ENCODE data around the gene NFIA.

The NFIA gene

DNA sequence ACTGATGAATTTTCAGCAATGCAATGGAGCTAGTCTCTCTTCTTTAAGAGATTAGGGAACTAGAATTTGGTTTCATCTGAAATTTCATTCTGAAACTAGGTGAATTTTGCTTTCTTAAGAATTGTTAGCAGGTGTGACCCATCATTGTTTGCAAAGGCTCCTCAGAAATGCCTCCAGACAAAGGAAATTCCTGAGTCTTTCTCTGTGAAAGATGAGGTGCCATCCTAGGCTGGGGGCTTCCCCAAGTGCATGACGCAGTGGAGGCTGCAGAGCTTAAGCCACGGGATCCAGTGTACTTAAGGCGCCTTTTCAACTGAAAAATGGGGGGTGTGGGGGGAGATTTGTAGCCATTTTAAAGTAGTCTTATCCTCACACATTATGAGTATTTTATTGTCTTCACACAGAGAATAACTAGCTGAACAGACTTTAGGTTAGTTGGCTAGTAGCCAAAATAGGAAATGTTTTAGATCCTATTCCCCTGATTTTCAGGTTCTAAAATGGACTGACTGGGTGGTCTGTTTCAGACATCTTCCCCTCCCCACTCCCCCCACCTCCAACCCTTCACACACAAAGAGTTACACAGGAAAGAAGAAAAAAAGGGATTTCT is 202.0 kb downstream of the NFIA start:
- FAIRE-seq, result no peak

DNA sequence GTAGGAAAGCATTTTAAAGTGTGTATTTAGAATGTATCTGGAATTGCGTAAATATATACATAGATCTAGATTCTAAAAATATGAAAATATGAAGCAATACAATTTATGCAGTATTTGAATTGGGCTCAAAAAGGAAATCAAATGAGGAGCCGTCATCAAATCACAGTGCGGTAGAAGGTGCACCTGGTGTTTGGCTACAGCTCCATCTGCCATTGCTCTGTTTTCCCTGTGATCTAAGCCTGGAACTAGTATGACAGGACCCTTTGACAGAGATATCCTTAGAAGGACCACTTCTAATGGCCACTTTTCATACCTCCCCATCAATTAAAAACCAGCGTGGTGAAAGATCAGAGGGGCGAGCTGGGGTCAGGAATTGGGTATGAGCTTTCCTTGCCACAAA is 202.6 kb downstream of the NFIA start:
- FAIRE-seq, result no peak

DNA sequence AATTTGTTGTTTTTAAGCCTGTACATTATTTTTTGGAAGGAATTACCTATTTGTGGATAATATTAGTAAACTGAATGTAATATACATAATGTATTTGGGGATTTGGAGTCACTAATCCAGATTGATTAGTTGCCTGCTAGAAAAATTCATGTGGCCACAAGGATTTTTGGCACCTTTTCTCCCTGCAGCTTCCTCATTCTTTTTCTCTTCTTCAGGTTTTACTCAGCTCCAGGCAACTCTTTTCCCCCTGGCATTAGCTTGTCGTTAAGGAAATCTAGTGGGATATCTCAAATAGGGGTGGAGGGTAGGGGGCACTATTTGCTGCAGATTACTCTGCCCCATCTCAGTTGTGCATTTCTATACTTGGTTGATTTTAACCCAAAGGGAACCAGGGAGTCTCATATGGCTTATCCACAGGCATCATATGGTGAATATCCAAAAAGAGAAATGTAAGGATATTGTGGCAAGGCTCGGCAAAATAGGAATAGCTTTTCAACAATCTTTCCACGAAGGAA is 203.1 kb downstream of the NFIA start:
- no peak for FAIRE-seq

DNA sequence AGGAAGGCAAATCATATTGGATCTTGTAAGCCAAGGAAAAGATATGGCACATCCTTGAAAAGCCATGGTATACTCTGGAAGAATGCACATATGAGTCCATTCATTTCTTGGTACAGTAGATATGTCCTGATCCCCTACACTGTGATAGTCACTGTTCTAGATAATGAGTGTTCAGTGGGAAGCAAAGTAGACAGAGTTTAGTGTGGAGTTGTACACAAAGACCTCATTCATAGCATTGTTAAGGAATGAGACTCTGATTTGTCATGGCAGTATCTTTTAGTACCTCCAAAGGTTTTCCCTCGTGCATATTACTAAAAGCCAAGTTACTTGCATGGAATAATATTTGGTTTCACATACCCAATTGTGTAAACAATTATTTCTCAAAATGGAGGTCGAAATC is 204.7 kb downstream of the NFIA start:
- no peak for FAIRE-seq

DNA sequence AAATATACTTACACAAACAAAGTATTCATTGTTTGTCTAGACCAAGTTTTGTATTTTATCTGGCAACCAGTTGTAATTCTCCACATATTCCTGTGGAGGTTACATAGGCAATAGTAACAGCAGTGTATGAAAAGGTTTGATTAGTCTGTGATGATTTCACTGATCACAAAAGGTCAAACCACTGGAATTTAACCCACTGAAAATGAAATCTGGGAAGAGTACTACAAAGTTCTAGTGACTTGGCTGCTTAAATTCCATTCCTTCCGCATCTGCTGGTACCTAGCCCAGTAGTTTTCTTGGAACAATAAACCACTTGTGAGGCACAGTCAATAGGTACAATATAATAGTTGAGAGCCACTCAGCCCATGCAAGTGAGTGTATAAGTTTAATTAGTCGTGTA is 205.4 kb downstream of the NFIA start:
- no peak for FAIRE-seq

DNA sequence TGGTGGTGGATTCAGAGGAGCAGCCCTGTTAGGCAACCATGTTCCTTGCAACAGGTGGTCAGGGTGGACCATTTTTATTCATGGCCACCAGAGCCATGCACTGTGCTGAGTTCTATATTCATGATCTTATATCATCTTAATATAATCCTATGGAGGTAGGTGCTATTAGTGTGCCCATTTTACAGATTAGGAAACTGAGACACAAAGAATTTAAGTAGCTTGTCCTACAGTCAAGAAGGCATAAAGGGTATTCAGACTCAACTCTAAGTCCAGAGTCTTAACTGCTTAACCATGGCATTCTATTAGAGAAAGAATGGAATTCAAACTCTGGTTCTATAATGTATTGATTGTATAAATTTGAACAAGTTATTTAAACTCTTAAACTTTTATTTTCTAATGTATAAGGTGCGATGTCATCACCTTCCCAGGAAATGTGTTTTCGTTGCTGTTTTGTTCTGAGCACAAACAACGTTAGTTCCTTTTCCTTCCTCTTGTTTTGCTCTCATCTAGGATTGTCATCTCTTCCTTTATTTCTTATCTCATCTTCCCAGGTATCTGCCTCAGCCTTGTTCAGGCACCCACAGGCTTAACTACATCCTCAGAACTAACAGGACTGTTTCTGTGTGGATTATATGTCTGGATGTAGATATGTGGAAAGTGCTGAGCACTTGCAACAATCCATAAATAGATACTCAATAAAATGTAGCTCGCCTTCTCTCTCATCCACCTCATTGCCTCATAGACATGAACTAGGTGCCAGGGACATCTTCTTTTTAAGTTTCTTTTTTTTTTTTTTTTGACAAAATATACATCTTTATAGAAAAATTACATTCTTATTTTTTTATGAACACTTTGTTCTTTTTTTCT is 207.1 kb downstream of the NFIA start:
- FAIRE-seq, result no peak

DNA sequence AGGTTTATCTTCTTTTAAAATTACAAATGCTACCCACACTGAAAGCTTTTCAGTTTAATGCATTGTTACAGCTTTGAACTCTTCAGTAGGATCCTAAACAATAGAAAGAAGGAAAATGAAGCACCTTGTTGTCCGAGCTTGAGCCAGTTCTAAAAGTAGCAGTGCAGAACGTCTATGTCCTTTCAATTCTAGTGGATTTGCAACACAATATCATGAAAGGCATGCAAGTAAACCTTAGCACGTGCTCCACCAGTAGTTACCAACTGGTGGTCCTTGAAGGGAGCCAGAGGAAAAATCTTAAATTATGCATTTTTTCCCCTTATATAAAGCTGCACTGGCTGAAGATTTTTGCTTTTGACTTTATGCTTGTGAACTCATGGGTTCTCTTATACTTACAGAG is 208.2 kb downstream of the NFIA start:
- FAIRE-seq, result no peak

DNA sequence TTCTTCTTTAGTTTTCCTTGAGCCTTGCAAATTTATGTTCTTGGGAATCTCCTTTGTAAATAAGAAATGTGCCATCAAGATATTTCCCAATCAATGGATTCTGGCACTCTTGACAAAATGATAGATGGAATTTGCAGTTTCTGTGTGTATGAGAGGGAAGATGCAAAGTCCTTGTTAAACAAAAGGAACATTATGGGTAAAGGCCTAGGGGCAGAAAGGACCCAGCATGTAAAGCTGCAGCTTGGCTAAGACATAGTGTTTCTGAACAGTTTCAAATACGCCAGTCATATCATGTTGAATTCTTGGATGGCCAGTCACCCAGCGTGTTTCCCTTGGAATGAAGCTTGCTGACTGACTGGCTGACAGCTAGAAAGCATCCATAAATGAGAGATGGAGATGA is 210.8 kb downstream of the NFIA start:
- FAIRE-seq, result no peak

DNA sequence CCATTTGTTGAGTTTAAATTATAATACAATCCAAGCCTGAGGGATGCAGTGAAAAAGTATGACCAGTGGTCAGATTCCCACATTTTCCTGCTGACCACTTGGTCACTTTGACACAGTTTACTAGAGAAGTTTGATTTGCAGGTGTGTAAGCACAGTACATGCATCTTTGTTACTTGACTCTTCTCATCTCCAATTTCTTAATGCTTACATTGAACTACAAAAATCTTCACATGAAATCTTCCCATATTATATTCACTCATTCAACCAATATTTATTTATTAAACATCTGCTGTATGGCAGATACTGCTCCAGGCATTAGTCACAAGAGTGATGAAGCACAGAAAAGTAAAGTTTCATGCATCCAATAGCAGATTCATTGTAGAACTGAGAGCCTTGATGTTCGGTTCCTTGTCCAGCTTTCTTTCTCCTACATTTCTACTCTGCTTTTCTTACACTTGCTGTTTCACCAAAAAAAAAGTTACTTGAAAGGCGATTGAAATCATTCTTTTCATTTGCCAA is 211.7 kb downstream of the NFIA start:
- no peak for FAIRE-seq

DNA sequence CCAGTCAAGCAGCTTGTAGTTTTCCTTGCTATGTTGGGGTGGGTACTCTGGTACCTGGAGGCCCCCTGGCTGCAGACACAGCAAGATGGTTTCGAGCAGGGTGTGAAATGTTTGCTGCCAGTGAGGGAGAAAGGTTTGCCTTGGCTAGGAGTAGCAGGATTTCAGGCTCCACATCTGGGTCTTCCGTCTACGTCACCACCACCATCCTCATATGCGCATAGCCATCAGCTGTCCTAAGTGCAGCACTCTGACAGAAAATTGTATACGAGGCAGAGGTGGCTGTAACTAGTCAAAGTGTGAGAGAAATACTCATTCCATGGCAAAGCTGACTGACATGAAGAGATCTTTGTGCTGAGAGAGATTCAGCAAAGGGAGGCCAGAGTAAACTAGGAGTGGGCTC is 212.6 kb downstream of the NFIA start:
- FAIRE-seq, result no peak

DNA sequence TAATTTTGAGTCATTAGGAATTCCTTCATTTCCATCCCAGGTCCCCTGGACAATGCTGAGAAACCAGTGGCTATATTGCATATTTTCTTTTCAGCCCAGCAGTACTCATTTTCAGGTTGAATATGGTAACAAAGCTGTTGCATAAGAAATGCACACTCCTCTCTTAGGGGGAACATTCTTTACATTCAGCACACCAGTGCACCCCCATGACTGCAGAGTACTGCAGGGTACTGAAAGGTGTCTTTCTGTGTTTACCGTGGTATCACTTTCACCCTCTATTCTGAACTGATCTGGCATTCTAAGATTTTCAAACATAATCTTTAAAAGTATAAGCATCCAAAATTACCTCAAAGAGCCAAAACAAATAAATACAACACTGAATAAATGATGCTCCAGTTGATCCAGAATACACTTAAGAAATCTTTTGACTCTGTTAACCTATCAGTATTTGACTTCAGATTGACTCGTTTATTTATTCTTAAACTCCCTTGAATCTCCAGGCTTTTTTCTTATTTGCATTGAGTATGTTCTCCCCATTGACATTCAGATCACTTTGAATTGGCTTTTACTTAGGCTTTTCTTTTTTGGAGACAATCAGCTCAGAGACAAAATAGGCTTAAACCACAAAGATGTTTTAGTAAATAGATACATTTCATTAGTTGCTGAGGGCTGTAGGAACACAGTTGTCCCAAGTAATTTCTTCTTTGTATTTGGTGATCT is 213.6 kb downstream of the NFIA start:
- no peak for FAIRE-seq

DNA sequence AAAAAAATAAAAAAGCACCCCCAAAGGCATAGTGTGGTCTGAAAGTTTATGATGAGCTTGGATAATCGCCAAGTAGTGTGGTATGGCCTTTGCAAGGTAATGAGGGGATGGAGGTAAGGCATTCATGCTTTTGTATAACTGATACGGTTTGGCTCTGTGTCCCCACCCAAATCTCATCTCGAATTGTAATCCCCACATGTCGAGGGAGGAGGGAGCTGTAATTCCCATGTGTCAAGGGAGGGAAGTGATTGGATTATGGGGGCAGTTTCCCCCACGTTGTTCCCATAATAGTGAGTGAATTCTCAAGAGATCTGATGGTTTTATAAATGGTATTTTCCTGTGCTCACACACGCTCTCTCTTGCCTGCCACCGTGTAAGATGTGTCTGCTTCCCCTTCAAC is 215.5 kb downstream of the NFIA start:
- FAIRE-seq, result no peak

DNA sequence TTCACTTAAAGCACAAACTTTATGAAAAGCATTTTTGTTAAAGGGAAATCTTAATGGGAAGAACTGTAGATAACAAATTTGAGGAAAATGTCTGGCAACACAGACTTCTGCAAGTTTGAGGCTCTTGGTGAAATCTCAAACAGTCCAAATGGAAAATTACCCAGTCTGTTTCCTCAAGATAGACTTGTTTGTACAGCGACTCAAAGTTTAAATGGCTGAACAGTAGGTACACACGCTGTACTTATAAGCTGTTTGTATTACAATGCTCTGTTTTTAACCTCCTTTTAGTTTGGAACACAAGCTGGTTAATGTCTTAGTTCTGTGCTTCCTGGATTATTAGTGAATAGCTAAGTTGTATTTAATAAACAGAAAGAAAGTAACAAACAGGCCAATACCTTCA is 217.1 kb downstream of the NFIA start:
- no peak for FAIRE-seq

DNA sequence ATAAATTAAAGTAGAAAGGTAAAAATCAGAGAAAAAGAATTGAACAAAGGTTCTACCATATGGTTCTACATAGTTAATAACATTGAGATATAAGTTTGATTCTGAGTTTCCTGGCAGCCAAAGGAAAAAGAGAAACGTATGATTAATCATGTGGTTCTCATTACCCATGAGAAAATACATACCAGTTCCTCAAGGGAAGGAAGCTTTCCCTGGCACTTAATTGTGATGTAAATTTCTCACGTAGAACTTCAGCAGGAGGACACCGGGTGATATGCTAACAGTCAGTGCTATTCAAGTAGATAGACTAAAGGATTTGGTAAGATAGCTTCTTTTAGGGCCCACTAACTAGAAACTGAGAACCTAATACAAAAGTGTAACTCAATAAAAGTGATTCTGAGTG is 218.5 kb downstream of the NFIA start:
- FAIRE-seq, result no peak

DNA sequence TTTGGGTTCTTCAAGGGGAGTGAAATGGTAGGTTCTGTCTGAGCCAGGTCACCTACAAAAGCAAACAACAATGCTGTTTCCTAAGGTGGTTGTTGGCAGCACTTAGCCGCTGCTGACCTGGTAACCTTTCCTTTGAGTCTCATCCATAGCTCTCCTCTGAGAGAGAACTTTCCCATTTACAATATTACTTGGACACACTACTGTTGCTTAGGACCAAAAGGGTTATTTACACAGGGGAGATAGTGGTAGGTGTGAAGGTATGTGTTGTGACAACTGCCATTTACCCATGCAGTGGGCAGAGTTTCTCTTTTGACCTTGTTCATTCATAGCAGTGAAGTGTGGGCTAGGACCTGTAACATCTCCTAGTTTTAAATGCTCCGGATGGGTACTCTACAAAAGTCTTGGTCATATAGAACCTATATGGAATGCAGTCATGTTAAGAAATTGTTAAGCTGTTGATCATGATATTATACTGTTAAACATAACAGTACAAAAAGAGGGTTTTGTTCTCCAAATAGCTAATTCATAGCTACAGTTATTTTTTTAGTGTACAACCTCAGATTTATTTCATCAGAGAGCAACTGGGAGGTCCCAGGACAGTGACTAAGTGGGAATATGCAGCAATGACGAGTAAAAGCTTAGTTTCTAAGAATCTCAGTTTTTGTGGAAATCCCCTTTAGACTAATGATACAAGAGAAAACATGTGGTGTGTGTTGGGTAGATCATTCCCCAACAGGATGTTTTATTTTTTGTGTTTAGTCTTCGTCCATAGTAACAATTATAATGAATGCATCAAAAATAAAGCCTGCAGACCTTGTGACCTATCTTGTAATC is 219.7 kb downstream of the NFIA start:
- no peak for FAIRE-seq

DNA sequence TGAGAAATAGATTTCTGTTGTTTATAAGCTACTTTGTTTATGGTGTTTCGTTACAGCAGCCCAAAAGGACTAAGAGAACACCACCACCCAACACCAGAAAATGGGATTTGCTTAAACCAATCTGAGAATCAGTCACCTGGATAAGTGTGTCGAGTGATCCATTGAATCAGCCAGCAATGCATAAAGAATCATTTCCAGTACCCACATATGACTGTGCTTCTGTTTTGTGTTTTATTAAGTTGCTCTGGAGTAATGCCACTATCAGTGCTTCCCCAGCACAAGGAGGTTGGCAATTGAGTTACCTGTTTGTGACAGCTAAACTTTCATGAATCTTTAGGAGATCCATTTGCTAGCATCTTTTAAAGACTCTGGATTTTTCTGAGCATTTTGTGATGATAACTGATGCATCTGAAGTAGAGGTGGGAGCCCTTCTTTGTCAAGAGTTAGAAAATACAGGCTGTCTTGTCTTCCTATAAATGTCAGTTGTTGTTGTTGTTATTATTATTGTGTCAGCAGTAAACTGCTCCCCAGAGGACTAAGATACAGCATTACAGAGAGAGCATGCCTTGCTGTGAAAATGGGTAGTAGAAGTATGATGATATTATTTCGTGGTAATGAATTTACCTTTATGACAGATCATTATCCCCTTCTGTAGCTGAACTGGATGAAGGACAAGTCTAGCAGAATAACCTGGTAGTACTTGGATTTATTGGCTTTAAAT is 225.2 kb downstream of the NFIA start:
- no peak for FAIRE-seq

DNA sequence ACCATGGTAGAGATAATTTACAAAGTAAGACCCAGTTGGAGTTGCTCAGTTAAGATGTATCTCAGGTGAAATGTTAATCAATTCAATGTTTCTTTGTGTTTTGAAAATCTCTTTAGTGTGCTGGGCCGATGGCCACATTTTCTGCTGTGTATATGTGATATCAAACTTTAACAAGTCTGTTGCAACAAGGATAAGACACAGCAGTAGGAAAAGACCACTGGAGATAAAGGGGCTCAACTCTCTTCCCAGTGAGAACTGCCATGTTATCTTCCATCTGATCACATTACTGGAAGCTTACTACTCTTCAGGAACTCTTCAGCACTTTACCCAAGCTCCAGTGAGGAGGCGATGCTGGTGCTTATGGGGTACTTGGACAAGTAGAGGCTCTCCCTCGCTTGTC is 227.7 kb downstream of the NFIA start:
- no peak for FAIRE-seq

DNA sequence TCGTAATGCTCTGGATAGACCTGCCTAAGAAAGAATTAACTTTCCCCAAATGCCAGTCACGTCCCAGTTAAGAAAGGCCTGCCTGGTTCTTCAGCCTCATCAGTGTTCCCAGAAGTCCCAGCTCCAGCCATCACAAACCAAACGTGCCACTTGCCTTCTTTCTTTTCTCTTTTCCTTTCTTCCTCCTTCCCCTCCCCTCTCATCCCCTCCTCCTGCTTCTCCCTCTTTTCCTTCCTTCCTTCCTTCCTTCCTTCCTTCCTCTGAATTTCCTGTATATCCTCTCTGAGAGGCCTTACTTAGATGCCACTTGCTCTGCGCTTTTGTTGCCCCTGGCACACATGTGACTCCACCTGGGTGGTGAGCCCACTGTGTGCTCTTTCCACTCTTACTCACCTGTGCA is 228.2 kb downstream of the NFIA start:
- FAIRE-seq, result no peak

DNA sequence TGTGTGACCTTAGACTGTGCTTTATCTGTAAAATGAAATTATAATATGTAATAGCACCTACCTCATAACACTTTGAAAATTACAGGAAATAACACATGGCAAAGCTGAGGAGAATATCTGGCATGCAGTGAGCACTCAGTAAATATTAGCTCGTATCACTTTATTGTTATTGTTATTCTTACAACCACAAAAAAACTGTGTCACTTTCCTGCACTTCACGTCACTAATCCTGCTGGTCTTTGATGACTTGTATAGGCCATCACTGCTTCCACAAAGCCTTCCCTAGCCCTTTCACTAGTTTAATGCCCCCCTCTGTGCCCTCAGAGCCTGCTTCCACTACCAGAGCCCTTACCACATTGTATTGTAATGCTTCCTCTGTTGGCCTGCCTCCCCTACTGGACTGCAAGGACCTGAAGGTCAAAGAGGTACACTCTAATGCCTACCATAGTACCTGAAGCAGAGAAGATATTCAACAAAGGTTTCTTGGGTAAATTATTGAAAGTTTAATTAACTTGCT is 231.6 kb downstream of the NFIA start:
- FAIRE-seq, result no peak

DNA sequence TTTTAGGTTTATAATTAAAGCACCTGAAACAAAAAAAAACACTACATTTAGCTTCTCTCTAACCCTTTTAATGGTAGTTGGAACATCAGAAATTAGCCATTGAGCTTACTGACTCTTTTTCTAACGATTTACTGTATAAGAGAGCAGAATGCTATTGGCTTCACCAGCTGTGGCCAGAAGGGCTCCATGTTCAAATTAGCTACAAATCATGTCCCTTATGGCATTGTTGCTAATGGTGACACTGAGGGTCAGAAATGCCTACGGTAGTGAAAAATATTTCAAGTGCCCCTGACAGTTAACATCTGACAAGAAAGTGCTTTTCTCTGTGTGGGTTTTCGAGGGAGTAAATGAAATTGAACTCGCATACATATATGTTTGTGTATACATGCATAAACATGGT is 232.7 kb downstream of the NFIA start:
- FAIRE-seq, result no peak

DNA sequence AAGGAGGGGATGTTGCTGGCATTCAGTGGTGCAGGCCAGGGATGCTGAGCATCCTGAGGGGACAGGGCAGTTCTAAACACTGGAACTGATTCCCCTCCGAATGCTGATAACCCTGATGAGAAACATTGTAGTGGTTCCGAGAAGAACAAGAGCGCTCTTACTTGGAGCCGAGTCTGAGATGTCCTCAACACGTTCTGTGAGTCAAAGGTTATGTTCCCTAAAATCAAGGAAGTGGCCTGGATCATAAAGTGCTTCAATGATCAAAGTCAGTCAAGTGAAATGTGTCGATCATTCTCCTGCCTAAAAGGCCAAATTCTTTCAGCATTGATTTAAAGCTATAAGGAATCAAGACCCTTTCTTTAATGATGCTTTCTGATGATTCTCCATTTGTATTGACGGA is 234.1 kb downstream of the NFIA start:
- FAIRE-seq, result no peak

All from A204.1 (cell line).